ENCODE data around the gene HEMGN. TPM values are rescaled to one million over a fixed set of nuclear protein-coding genes. Genes with fewer than 3 reads are reported as not detected.
"Not testable (repeated sequence)": the region's sequence is repeated elsewhere in the genome, so short reads cannot be mapped to it uniquely, and the experiment has no call there.

The HEMGN gene
- total and polyA plus RNA-seq, 9 donors: 2.3 to 9.4 (median 6.7) TPM

DNA sequence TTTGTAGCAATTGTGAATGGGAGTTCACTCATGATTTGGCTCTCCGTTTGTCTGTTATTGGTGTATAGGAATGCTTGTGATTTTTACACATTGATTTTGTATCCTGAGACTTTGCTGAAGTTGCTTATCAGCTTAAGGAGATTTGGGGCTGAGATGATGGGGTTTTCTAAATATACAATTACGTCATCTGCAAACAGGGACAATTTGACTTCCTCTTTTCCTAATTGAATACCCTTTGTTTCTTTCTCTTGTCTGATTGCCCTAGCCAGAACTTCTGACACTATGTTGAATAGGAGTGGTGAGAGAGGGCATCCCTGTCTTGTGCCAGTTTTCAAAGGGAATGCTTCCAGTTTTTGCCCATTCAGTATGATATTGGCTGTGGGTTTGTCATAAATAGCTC lies 9.1 kb upstream of the HEMGN start:
- H3K9me3 ChIP-seq (replicated peaks; ENCODE audit: control insufficient read depth, low read depth, low read length); H3K27me3 ChIP-seq (ENCODE audit: control insufficient read depth, insufficient read depth, low read length); DNase-seq; H3K4me1 ChIP-seq (ENCODE audit: control insufficient read depth, insufficient read depth, low read length); H3K27ac ChIP-seq (ENCODE audit: low read length); H3K36me3 ChIP-seq (ENCODE audit: control insufficient read depth, insufficient read depth, low read length); H3K4me3 ChIP-seq (ENCODE audit: low read length): not testable (repeated sequence)
- WGBS (ENCODE audit: insufficient coverage): no CpG with 5 or more reads among the region's 2 CpGs

DNA sequence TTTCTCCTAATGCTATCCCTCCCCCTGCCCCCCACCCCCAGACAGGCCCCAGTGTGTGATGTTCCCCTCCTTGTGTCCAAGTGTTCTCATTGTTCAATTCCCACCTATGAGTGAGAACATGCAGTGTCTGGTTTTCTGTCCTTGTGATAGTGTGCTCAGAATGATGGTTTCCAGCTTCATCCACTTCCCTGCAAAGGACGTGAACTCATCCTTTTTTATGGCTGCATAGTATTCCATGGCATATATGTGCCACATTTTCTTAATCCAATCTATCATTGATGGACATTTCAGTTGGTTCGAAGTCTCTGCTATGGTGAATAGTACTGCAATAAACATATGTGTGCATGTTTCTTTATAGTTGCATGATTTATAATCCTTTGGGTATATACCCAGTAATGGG lies 7.5 kb upstream of the HEMGN start:
- WGBS (ENCODE audit: insufficient coverage): no CpG with 5 or more reads among the region's 2 CpGs

DNA sequence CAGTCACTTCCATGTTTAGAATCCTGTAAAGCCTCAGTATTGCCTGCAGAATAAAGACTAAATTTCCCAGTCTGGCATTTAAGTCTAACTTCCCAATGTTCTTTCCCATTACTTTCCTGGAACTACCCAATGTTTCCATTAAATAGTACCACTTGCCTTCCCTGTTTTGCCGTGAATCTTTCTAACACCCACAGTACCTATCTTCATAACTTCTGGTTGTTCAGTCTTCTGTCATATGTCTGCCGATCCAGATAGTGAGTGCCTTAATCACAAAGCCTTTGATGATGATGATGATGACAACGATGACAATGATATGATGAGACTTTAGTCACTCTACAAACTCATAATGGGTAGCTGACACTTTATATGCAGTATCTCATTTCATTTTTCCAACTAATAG lies 6.6 kb upstream of the HEMGN start:
- 71% methylated on average over 1 of the region's 3 CpGs for whole genome bisulfite sequencing (ENCODE audit: insufficient coverage)
- H3K4me3 ChIP-seq (ENCODE audit: low read length): no peak overlapping the region
- H3K27ac ChIP-seq (ENCODE audit: low read length): no peak overlapping the region
- no peak for DNase-seq
- peaks cover 4% of the 10 kb centered on the region for H3K27me3 ChIP-seq (ENCODE audit: control insufficient read depth, insufficient read depth, low read length)
- no peaks in the 10 kb centered on the region for H3K9me3 ChIP-seq (replicated peaks; ENCODE audit: control insufficient read depth, low read depth, low read length)
- H3K4me1 ChIP-seq (ENCODE audit: control insufficient read depth, insufficient read depth, low read length): no peaks in the 10 kb centered on the region
- H3K36me3 ChIP-seq (ENCODE audit: control insufficient read depth, insufficient read depth, low read length): no peaks in the 10 kb centered on the region

More for the DNA sequence above, 7.5 kb upstream of the HEMGN start:
- not testable (repeated sequence) for H3K36me3 ChIP-seq (ENCODE audit: control insufficient read depth, insufficient read depth, low read length); DNase-seq; H3K27me3 ChIP-seq (ENCODE audit: control insufficient read depth, insufficient read depth, low read length); H3K9me3 ChIP-seq (replicated peaks; ENCODE audit: control insufficient read depth, low read depth, low read length); H3K27ac ChIP-seq (ENCODE audit: low read length); H3K4me1 ChIP-seq (ENCODE audit: control insufficient read depth, insufficient read depth, low read length); H3K4me3 ChIP-seq (ENCODE audit: low read length)

- Histone ChIP-seq H3K9me3 (replicated peaks; ENCODE audit: control insufficient read depth, low read depth, low read length) (no peaks in the 10 kb centered on the region), H3K4me1 (ENCODE audit: control insufficient read depth, insufficient read depth, low read length) (no peaks in the 10 kb centered on the region), H3K27me3 (ENCODE audit: control insufficient read depth, insufficient read depth, low read length) (peaks cover 5% of the 10 kb centered on the region), H3K4me3 (ENCODE audit: low read length) (no peak overlapping the region), H3K36me3 (ENCODE audit: control insufficient read depth, insufficient read depth, low read length) (no peaks in the 10 kb centered on the region), H3K27ac (ENCODE audit: low read length) (no peak overlapping the region)
- DNase-seq: no peak
These were observed 5.4 kb upstream of the HEMGN start for GRCh38 chr9:97943308-97943855.

- 75% methylated on average over 1 of the region's 1 CpG for WGBS (ENCODE audit: insufficient coverage)
- Histone ChIP-seq H3K27ac (ENCODE audit: low read length) (no peak overlapping the region), H3K9me3 (replicated peaks; ENCODE audit: control insufficient read depth, low read depth, low read length) (no peaks in the 10 kb centered on the region), H3K4me3 (ENCODE audit: low read length) (no peak overlapping the region), H3K27me3 (ENCODE audit: control insufficient read depth, insufficient read depth, low read length) (peaks cover 8% of the 10 kb centered on the region), H3K4me1 (ENCODE audit: control insufficient read depth, insufficient read depth, low read length) (no peaks in the 10 kb centered on the region), H3K36me3 (ENCODE audit: control insufficient read depth, insufficient read depth, low read length) (no peaks in the 10 kb centered on the region)
- no peak for DNase-seq
These were observed 3.4 kb upstream of the HEMGN start for GRCh38 chr9:97941323-97941722.

DNA sequence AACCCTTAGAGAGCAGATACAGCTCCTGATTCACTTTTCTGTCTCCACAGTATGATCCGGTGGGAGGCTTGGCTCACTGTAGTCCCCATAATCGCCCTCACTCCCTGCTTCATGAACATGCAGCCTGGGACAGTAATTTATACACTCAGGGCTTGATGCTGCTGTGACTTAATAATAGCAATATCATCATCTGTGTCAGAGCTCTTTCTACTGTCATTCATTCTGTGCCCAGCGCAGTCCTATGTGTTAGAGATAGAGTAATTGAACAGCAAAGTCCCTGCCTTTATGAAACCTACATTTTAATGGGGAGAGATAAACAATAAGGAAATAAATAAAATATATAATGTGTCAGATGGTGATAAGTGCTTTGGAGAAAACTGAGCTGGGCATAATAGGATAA lies 2.8 kb upstream of the HEMGN start:
- Histone ChIP-seq H3K9me3 (replicated peaks; ENCODE audit: control insufficient read depth, low read depth, low read length) (no peaks in the 10 kb centered on the region), H3K27ac (ENCODE audit: low read length) (no peak overlapping the region), H3K27me3 (ENCODE audit: control insufficient read depth, insufficient read depth, low read length) (peaks cover 8% of the 10 kb centered on the region), H3K4me1 (ENCODE audit: control insufficient read depth, insufficient read depth, low read length) (no peaks in the 10 kb centered on the region), H3K4me3 (ENCODE audit: low read length) (no peak overlapping the region), H3K36me3 (ENCODE audit: control insufficient read depth, insufficient read depth, low read length) (no peaks in the 10 kb centered on the region)
- DNase-seq: no peak
- 20% methylated on average over 1 of the region's 3 CpGs for WGBS (ENCODE audit: insufficient coverage)

DNA sequence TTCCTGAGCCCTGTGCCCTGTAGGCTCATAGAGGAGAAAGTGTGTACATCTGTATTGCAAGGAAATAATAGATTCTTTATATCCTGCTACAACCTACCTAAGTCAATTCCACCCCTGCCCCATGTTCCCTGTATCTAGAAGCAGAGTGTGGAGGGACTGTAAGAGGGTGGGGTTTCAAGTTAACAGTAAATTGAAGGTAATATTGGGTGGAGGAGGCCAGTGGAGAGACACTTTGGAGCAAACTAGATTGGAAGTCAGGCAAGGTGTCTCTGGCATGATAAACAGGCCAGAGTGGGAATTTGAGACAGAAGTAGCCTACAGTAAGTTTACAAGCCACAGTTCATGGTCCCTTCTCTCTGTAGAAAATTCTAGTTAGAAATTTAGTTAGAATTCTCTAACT lies 2.3 kb upstream of the HEMGN start:
- Histone ChIP-seq H3K4me3 (ENCODE audit: low read length) (no peak overlapping the region), H3K9me3 (replicated peaks; ENCODE audit: control insufficient read depth, low read depth, low read length) (no peaks in the 10 kb centered on the region), H3K4me1 (ENCODE audit: control insufficient read depth, insufficient read depth, low read length) (no peaks in the 10 kb centered on the region), H3K27me3 (ENCODE audit: control insufficient read depth, insufficient read depth, low read length) (peaks cover 10% of the 10 kb centered on the region), H3K36me3 (ENCODE audit: control insufficient read depth, insufficient read depth, low read length) (no peaks in the 10 kb centered on the region), H3K27ac (ENCODE audit: low read length) (no peak overlapping the region)
- DNase-seq: no peak

GRCh38 chr9:97936998-97937397 lies 974 bp downstream of the HEMGN start:
- Histone ChIP-seq H3K27me3 (ENCODE audit: control insufficient read depth, insufficient read depth, low read length) (peaks cover 16% of the 10 kb centered on the region), H3K9me3 (replicated peaks; ENCODE audit: control insufficient read depth, low read depth, low read length) (no peaks in the 10 kb centered on the region), H3K27ac (ENCODE audit: low read length) (no peak overlapping the region), H3K4me1 (ENCODE audit: control insufficient read depth, insufficient read depth, low read length) (no peaks in the 10 kb centered on the region), H3K36me3 (ENCODE audit: control insufficient read depth, insufficient read depth, low read length) (no peaks in the 10 kb centered on the region), H3K4me3 (ENCODE audit: low read length) (no peak overlapping the region)
- no peak for DNase-seq

GRCh38 chr9:97935276-97935675 lies 2.7 kb downstream of the HEMGN start:
- no peak overlapping the region for H3K4me3 ChIP-seq (ENCODE audit: low read length)
- H3K36me3 ChIP-seq (ENCODE audit: control insufficient read depth, insufficient read depth, low read length): no peaks in the 10 kb centered on the region
- no peaks in the 10 kb centered on the region for H3K9me3 ChIP-seq (replicated peaks; ENCODE audit: control insufficient read depth, low read depth, low read length)
- H3K27ac ChIP-seq (ENCODE audit: low read length): no peak overlapping the region
- peaks cover 18% of the 10 kb centered on the region for H3K27me3 ChIP-seq (ENCODE audit: control insufficient read depth, insufficient read depth, low read length)
- H3K4me1 ChIP-seq (ENCODE audit: control insufficient read depth, insufficient read depth, low read length): no peaks in the 10 kb centered on the region
- DNase-seq: no peak
- no CpG with 5 or more reads among the region's 1 CpG for WGBS (ENCODE audit: insufficient coverage)

GRCh38 chr9:97934321-97935115 lies 3.5 kb downstream of the HEMGN start:
- Histone ChIP-seq H3K4me1 (ENCODE audit: control insufficient read depth, insufficient read depth, low read length) (no peaks in the 10 kb centered on the region), H3K36me3 (ENCODE audit: control insufficient read depth, insufficient read depth, low read length) (no peaks in the 10 kb centered on the region), H3K4me3 (ENCODE audit: low read length) (no peak overlapping the region), H3K27ac (ENCODE audit: low read length) (no peak overlapping the region), H3K27me3 (ENCODE audit: control insufficient read depth, insufficient read depth, low read length) (peaks cover 18% of the 10 kb centered on the region), H3K9me3 (replicated peaks; ENCODE audit: control insufficient read depth, low read depth, low read length) (no peaks in the 10 kb centered on the region)
- WGBS (ENCODE audit: insufficient coverage): no CpG with 5 or more reads among the region's 6 CpGs
- no peak for DNase-seq
